Activated effector memory CD4-positive, alpha-beta T cell treated with Interleukin-2 at 50 U/mL for 16 hours (primary cell): ENCODE measurements around the gene NHERF2.

Experiments used
- DNase-seq: peaks from one replicate; pipeline ENCODE4 v3.0.0-alpha.2; 2020

Gene NHERF2

DNA sequence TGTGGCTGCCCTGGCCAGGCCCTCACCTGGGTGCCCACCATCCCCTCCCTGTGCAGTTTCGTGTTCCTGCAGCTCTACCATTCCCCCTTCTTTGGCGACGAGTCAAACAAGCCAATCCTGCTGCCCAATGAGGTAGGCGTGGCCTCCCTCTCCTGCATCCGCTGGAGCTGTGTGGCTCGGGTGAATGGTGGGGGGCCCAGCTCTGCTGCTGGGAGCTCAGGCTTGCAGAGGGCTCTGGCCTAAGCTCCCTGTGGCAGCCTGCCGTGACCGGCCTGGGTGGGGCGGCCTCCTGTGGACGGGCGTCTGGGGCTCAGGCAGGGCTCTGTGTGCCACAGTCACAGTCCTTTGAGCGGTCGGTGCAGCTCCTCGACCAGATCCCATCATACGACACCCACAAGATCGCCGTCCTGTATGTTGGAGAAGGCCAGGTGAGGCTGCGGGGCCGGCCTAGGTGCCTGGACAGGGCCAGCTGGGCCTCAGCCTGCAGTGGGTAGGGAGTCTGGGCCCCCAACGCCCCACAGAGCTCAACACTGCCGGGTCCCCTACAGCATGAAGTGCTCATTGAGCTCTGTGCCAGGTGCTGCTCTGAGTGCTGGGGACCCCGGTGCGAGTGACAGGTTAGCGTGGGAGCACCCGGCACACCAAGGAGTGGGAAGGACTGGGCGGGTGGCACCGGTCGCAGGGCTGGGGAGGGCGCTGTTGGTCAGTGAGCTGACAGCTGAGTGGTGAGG, 58.4 kb downstream of the NHERF2 start:
- DNase-seq, result no peak

DNA sequence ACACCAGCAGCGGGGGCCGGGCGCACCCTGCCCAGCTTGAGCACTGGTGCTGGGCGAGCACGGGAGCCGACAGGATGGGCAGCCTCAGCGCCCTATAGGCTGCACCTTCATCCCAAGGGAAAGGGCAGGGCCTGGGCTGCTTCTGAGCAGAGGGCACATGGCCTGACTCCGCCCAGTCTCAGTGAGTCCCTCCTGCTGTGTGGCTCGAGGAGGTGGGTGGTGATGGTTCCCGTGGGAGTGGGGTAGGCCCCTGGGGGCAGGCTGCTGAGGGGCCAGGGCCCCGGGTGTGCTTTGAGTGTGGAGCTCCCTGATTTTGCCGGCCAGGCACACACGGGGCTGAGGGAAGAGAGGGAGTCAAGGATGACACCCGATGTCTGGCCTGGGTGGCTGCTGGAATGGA, 59.0 kb downstream of the NHERF2 start:
- DNase-seq, result no peak

DNA sequence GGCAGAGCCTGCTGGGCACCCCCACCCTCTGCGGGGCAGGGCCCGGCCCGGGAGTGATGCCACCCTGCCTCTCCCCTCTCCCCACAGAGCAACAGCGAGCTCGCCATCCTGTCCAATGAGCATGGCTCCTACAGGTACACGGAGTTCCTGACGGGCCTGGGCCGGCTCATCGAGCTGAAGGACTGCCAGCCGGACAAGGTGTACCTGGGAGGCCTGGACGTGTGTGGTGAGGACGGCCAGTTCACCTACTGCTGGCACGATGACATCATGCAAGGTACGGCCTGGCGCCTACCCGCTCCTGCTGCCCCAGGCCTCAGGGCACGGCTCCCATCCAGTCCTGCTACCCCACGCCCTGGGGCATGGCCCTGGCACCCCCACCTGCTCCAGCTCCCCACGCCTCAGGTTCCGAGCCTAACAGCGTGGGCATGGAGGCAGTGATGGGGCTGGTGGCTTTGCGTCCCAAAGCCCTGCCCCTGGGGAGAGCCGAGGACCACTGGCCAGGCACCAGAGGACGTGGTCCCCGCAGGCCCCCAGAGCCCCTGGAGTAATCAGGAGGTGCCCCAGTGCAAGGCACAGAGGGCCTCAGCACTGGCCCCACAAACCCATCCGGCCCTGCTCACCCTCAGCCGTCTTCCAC, 59.5 kb downstream of the NHERF2 start:
- no peak for DNase-seq

GRCh38 chr16:2086812-2087747, 60.4 kb downstream of the NHERF2 start:
- DNase-seq, result no peak

DNA sequence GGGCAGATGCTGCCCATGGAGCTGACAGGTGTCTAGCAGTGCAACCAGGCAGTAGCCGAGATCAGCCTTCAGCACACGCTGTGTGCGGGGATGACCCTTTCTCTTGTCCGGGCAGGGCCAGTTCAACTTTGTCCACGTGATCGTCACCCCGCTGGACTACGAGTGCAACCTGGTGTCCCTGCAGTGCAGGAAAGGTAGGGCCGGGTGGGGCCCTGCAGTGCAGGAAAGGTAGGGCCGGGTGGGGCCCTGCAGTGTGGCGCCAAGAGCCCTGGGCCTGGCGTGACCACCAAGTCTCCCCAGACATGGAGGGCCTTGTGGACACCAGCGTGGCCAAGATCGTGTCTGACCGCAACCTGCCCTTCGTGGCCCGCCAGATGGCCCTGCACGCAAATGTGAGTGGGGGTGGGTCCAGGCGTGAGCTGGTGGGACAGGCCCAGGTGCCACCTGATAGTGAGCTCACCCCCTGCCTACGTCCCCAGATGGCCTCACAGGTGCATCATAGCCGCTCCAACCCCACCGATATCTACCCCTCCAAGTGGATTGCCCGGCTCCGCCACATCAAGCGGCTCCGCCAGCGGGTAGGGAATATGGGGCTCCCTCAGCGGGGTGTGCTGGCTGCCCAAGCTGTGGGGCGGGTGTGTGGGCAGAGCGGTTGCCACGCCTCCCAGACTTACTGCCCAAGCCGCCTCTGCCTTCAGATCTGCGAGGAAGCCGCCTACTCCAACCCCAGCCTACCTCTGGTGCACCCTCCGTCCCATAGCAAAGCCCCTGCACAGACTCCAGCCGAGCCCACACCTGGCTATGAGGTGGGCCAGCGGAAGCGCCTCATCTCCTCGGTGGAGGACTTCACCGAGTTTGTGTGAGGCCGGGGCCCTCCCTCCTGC, 61.3 kb downstream of the NHERF2 start:
- no peak for DNase-seq
